ENCODE results near the gene NDRG4. TPM values are rescaled to one million over a fixed set of nuclear protein-coding genes. Genes with fewer than 3 reads are reported as not detected.

The NDRG4 gene
- total and polyA plus RNA-seq, 2 donors (not counting 1 experiment from before 2014, with no cell fraction given): 4.0 to 5.1 TPM

DNA sequence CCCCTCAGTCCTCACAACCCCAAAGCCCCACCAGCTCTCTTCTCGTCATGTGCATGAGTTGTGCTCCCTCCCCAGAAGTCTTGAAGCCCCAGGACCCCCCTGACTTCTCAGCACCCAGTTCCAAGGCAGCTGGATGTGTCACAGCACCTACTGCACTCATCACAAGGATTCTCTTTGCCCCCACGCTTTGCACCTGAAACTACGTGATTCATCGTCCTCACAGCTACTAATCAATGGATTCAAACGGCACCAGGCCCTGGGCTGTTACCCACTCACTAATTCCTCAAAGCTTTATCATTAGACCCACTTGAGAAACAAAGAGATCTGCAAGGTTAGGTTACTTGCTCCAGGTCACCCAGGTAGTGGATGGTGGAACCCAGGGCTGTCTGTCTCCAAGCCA is 45.1 kb upstream of the NDRG4 start:
- no peak overlapping the region for H3K27ac ChIP-seq (ENCODE audit: insufficient read depth, low read length)
- H3K4me2 ChIP-seq (ENCODE audit: extremely low read depth, insufficient read depth, low read length): no peak overlapping the region
- H2AFZ ChIP-seq (ENCODE audit: low read length): no peak overlapping the region
- H4K20me1 ChIP-seq (ENCODE audit: control insufficient read depth, extremely low read depth, insufficient read depth, low read length): no peaks in the 10 kb centered on the region
- no peaks in the 10 kb centered on the region for H3K4me1 ChIP-seq (ENCODE audit: control insufficient read depth, extremely low read depth, insufficient read depth, low read length)
- H3K36me3 ChIP-seq (ENCODE audit: control insufficient read depth, insufficient read depth, low read length): no peaks in the 10 kb centered on the region
- no peak for DNase-seq (ENCODE audit: low read depth in 2 of 2)
- H3K9ac ChIP-seq (ENCODE audit: insufficient read depth, low read length): no peak overlapping the region
- no peaks in the 10 kb centered on the region for H3K9me3 ChIP-seq (ENCODE audit: control insufficient read depth, insufficient read depth, low read depth, low read length)
- H3K27me3 ChIP-seq (ENCODE audit: control insufficient read depth, insufficient read depth, low read length): no peaks in the 10 kb centered on the region
- H3K4me3 ChIP-seq (replicated peaks in 1 of 4; ENCODE audit: control extremely low read depth in 1 of 4, insufficient read depth in 1 of 4, low read depth in 3 of 4, low read length in 4 of 4): no peak overlapping the region
- TF ChIP-seq CTCF (conservative IDR thresholded peaks at IDR 0.05 in 1 of 2, IDR thresholded peaks at IDR 0.05 in 1 of 2; ENCODE audit: low read depth in 1 of 2, low read length in 2 of 2) (no peak), EZH2 (IDR thresholded peaks at IDR 0.05; ENCODE audit: low read length, missing control alignments) (no peak)
- H3K79me2 ChIP-seq (ENCODE audit: control insufficient read depth, insufficient read depth, low read length): no peaks in the 10 kb centered on the region

- Histone ChIP-seq H3K4me3 (replicated peaks in 1 of 4; ENCODE audit: control extremely low read depth in 1 of 4, insufficient read depth in 1 of 4, low read depth in 3 of 4, low read length in 4 of 4) (no peak overlapping the region), H4K20me1 (ENCODE audit: control insufficient read depth, extremely low read depth, insufficient read depth, low read length) (no peaks in the 10 kb centered on the region), H3K4me1 (ENCODE audit: control insufficient read depth, extremely low read depth, insufficient read depth, low read length) (no peaks in the 10 kb centered on the region), H3K9me3 (ENCODE audit: control insufficient read depth, insufficient read depth, low read depth, low read length) (no peaks in the 10 kb centered on the region), H3K27ac (ENCODE audit: insufficient read depth, low read length) (no peak overlapping the region), H3K4me2 (ENCODE audit: extremely low read depth, insufficient read depth, low read length) (no peak overlapping the region), H3K79me2 (ENCODE audit: control insufficient read depth, insufficient read depth, low read length) (no peaks in the 10 kb centered on the region), H3K9ac (ENCODE audit: insufficient read depth, low read length) (no peak overlapping the region), H3K27me3 (ENCODE audit: control insufficient read depth, insufficient read depth, low read length) (no peaks in the 10 kb centered on the region), H2AFZ (ENCODE audit: low read length) (no peak overlapping the region), H3K36me3 (ENCODE audit: control insufficient read depth, insufficient read depth, low read length) (no peaks in the 10 kb centered on the region)
- no peak for DNase-seq (ENCODE audit: low read depth in 2 of 2)
- TF ChIP-seq EZH2 (IDR thresholded peaks at IDR 0.05; ENCODE audit: low read length, missing control alignments) (no peak), CTCF (conservative IDR thresholded peaks at IDR 0.05 in 1 of 2, IDR thresholded peaks at IDR 0.05 in 1 of 2; ENCODE audit: low read depth in 1 of 2, low read length in 2 of 2) (no peak)
Observed at GRCh38 chr16:58455750-58456149, 44.2 kb upstream of the NDRG4 start.

GRCh38 chr16:58456193-58456592 is 43.8 kb upstream of the NDRG4 start:
- Histone ChIP-seq H3K36me3 (ENCODE audit: control insufficient read depth, insufficient read depth, low read length) (no peaks in the 10 kb centered on the region), H3K4me1 (ENCODE audit: control insufficient read depth, extremely low read depth, insufficient read depth, low read length) (no peaks in the 10 kb centered on the region), H3K9me3 (ENCODE audit: control insufficient read depth, insufficient read depth, low read depth, low read length) (no peaks in the 10 kb centered on the region), H3K9ac (ENCODE audit: insufficient read depth, low read length) (no peak overlapping the region), H3K79me2 (ENCODE audit: control insufficient read depth, insufficient read depth, low read length) (no peaks in the 10 kb centered on the region), H3K4me2 (ENCODE audit: extremely low read depth, insufficient read depth, low read length) (no peak overlapping the region), H2AFZ (ENCODE audit: low read length) (no peak overlapping the region), H3K27ac (ENCODE audit: insufficient read depth, low read length) (no peak overlapping the region), H4K20me1 (ENCODE audit: control insufficient read depth, extremely low read depth, insufficient read depth, low read length) (no peaks in the 10 kb centered on the region), H3K27me3 (ENCODE audit: control insufficient read depth, insufficient read depth, low read length) (no peaks in the 10 kb centered on the region), H3K4me3 (replicated peaks in 1 of 4; ENCODE audit: control extremely low read depth in 1 of 4, insufficient read depth in 1 of 4, low read depth in 3 of 4, low read length in 4 of 4) (no peak overlapping the region)
- peak in 1 of 2 donors; percentile 22 for DNase-seq (ENCODE audit: low read depth in 2 of 2)
- TF ChIP-seq EZH2 (IDR thresholded peaks at IDR 0.05; ENCODE audit: low read length, missing control alignments) (no peak), CTCF (conservative IDR thresholded peaks at IDR 0.05 in 1 of 2, IDR thresholded peaks at IDR 0.05 in 1 of 2; ENCODE audit: low read depth in 1 of 2, low read length in 2 of 2) (no peak)
